Upper lobe of left lung (tissue), 6 donors: ENCODE results near the gene IDNK. TPM values are rescaled to one million over a fixed set of nuclear protein-coding genes. Genes with fewer than 3 reads are reported as not detected.

Source experiments
- ATAC-seq, 2 donors: fragments of 200-7000 bp; cut with Tn5 transposase; one replicate each; pipeline ENCODE4 v1.9.1; 2022; ENCODE audit warnings: mild to moderate bottlenecking in 2 of 2, moderate library complexity in 2 of 2; ENCODE audit not compliant: low FRiP score in 2 of 2
- DNase-seq, 2 donors: peaks; one replicate each; pipeline ENCODE4 v3.0.0-alpha.2; 2019 to 2020
- H3K27ac ChIP-seq, 4 donors: fragments of 200-600 bp; sonication (generic); one replicate each; pipeline ENCODE4 v1.5.1; 2016 to 2019
- H3K27me3 ChIP-seq, 4 donors: fragments of 200-600 bp; sonication (generic); one replicate each; pipeline ENCODE4 v1.5.1; 2017 to 2019
- H3K36me3 ChIP-seq, 4 donors: fragments of 200-600 bp; sonication (generic); one replicate each; pipeline ENCODE4 v1.5.1; 2016 to 2019
- H3K4me1 ChIP-seq, 4 donors: fragments of 200-600 bp; sonication (generic); one replicate each; pipeline ENCODE4 v1.5.1; 2018 to 2019
- H3K4me3 ChIP-seq, 4 donors: fragments of 200-600 bp; sonication (generic); one replicate each; pipeline ENCODE4 v1.5.1; 2017 to 2019; ENCODE audit warnings: mild to moderate bottlenecking in 2 of 4, moderate library complexity in 1 of 4
- H3K9me3 ChIP-seq, 4 donors: fragments of 200-600 bp; sonication (generic); one replicate each; pipeline ENCODE4 v1.5.1; 2018 to 2019
- EP300 ChIP-seq, 4 donors: sonication (generic); formaldehyde crosslinking; IDR thresholded peaks; one replicate each; pipeline ENCODE4 v1.5.1; 2017; ENCODE audit warnings: antibody characterized with exemption in 4 of 4, control low read depth in 2 of 4
- POLR2A ChIP-seq, 4 donors: fragments of 450-650 bp; IDR thresholded peaks; one replicate each; pipeline ENCODE4 v1.5.1; 2016 to 2017; ENCODE audit warnings: antibody characterized with exemption in 4 of 4, mild to moderate bottlenecking in 2 of 4
- POLR2AphosphoS5 ChIP-seq, 2 donors: sonication (generic); formaldehyde crosslinking; IDR thresholded peaks; one replicate each; pipeline ENCODE4 v1.5.1; 2017; ENCODE audit warnings: antibody characterized with exemption in 2 of 2
- WGBS, 2 donors: methylation state at CpG; one replicate each; pipeline ENCODE4 v1.1.5; 2017 to 2018; 5-methylcytosine and 5-hydroxymethylcytosine counted together
- total RNA-seq, 6 donors: library from RNA; depleted of rRNA in 4 of 6; stranded (reverse); fragments of >200 nt in 4 of 6; gene quantifications; one replicate each; pipeline versions ENCODE4 v1.1.0 to v1.2.1, GENCODE V29; 2016 to 2021
- TF ChIP-seq, protein P1 (sequence below), 6 experiments: fragments of 450-650 bp in 4 of 6; fragments of 200-600 bp in 2 of 6; sonication (generic) in 2 of 6; IDR thresholded peaks; one replicate each; pipeline ENCODE4 v1.5.1; 2016 to 2019; ENCODE audit warnings: antibody characterized with exemption in 6 of 6
- donor health status: DM: no; HTN: no; CAD: no; lungs with moderate emphysema.
- donor health status: DM: no; HTN: yes; CAD: no; lungs with severe emphysema.

Gene IDNK
- total RNA-seq, 6 donors from 2014 or later = 2.3 to 13.7 (median 5.1) TPM

DNA sequence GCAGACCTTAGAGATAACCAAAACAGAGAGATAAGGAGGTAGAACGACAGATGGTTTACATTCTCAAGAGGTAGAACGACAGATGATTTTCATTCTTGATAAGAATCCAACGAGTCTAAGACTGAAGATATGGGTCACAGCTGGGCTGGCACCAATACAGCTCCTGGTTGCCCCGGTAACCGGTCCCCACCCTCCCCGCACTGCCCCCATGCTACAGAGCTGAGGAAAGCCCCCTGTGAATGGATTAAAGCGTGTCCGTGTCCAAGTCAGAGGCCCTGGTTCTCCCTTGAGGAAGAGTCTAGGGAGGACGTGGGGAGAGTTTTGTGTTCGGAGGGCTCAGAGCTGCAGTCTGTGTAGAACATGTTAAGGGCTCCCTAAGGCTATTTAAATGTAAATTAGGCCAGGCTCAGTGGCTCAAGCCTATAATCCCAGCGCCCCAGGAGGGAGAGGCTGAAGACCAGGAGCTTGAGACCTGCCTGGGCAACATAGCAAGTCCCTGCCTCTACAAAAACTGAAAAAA is 8.1 kb downstream of the IDNK start:
- TF ChIP-seq EP300 (IDR thresholded peaks at IDR 0.05) (no peak), POLR2AphosphoS5 (IDR thresholded peaks at IDR 0.05) (no peak), POLR2A (IDR thresholded peaks at IDR 0.05) (no peak)
- TF ChIP-seq, protein P1, sequence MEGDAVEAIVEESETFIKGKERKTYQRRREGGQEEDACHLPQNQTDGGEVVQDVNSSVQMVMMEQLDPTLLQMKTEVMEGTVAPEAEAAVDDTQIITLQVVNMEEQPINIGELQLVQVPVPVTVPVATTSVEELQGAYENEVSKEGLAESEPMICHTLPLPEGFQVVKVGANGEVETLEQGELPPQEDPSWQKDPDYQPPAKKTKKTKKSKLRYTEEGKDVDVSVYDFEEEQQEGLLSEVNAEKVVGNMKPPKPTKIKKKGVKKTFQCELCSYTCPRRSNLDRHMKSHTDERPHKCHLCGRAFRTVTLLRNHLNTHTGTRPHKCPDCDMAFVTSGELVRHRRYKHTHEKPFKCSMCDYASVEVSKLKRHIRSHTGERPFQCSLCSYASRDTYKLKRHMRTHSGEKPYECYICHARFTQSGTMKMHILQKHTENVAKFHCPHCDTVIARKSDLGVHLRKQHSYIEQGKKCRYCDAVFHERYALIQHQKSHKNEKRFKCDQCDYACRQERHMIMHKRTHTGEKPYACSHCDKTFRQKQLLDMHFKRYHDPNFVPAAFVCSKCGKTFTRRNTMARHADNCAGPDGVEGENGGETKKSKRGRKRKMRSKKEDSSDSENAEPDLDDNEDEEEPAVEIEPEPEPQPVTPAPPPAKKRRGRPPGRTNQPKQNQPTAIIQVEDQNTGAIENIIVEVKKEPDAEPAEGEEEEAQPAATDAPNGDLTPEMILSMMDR (IDR thresholded peaks at IDR 0.05) = no peak
- no peaks in the 10 kb centered on the region for H3K9me3 ChIP-seq
- no peak overlapping the region for H3K4me3 ChIP-seq
- H3K27ac ChIP-seq = no peak overlapping the region
- DNase-seq (no peak), ATAC-seq (no peak)
- H3K36me3 ChIP-seq = peaks cover 0 to 15% (median 3%) of the 10 kb centered on the region in 4 donors
- no peaks in the 10 kb centered on the region for H3K4me1 ChIP-seq
- no peaks in the 10 kb centered on the region for H3K27me3 ChIP-seq
- 53 to 61% methylated on average over 11 of the region's 11 CpGs for WGBS, 2 donors

DNA sequence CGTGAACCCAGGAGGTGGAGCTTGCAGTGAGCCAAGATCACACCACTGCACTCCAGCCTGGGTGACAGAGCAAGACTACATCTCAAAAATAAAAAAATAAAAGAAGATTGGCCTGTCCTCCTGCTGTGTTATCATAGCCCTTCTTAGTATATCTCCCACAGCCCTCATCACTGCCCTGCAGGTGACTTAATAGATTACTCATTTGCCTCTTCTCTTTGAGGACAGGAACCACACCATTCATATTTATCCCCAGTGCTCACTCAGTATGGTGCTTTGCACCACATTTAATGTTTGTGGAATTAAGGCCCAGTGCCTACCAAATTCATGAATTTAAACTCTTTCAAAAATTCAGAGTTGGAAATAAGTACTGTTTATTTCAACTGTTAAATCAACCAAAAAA is 10.3 kb downstream of the IDNK start:
- no peak for ATAC-seq
- Histone ChIP-seq H3K9me3 (no peaks in the 10 kb centered on the region), H3K4me1 (no peaks in the 10 kb centered on the region), H3K36me3 (peaks cover 0 to 11% (median 0%) of the 10 kb centered on the region in 4 donors), H3K27ac (no peak overlapping the region), H3K4me3 (no peak overlapping the region), H3K27me3 (no peaks in the 10 kb centered on the region)
- 94 to 100% methylated on average over 1 of the region's 1 CpG for WGBS, 2 donors
- no peak for TF ChIP-seq POLR2AphosphoS5 (IDR thresholded peaks at IDR 0.05)
- no peak for DNase-seq

DNA sequence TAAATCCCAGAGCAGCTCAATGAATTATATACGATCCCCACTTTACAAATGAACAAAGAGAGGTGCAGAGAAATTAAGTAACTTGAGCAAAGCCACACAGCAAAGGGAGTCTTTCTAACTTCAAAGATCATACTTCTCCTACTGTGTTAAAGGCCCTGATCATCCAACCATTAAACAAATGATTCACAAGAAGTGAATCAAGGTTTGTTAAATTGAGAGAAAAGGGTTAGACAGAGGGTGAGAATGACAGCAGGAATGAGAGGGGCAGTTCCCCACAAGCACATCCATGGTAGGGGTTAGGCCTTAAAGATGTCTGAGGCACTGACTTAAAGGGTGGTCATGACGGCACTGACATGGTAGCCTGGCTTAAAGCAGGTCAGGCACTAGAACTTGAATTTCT is 10.7 kb downstream of the IDNK start:
- TF ChIP-seq, protein P1 (IDR thresholded peaks at IDR 0.05) = no peak
- TF ChIP-seq POLR2A (IDR thresholded peaks at IDR 0.05) = no peak
- TF ChIP-seq POLR2AphosphoS5 (IDR thresholded peaks at IDR 0.05) = no peak
- TF ChIP-seq EP300 (IDR thresholded peaks at IDR 0.05) = no peak
- Histone ChIP-seq H3K4me3 (no peak overlapping the region), H3K9me3 (no peaks in the 10 kb centered on the region), H3K36me3 (peaks cover 0 to 10% (median 0%) of the 10 kb centered on the region in 4 donors), H3K4me1 (no peaks in the 10 kb centered on the region), H3K27me3 (no peaks in the 10 kb centered on the region), H3K27ac (no peak overlapping the region)
- no peak for DNase-seq
- 98 to 99% methylated on average over 2 of the region's 2 CpGs for WGBS, 2 donors
- no peak for ATAC-seq

DNA sequence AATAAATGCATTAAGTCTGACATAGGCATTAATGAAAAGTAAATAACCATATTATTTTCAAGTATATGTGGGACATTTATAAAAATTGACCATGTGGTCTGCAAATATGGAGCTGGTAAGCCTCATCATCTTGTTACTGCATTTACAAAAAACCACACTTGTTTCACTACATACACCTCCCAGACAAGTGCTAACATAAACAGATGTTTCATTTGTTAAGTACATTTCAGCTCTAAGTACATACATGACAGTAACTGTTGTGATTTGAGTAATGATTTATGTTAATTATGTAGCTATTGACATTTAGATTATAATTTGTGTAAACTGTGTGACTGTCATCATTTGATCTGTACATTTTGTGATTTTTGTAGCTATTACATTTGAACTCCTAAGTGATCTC is 13.9 kb downstream of the IDNK start:
- TF ChIP-seq POLR2AphosphoS5 (IDR thresholded peaks at IDR 0.05) (no peak), POLR2A (IDR thresholded peaks at IDR 0.05) (no peak), EP300 (IDR thresholded peaks at IDR 0.05) (no peak)
- TF ChIP-seq, protein P1 (IDR thresholded peaks at IDR 0.05) = no peak
- DNase-seq (no peak), ATAC-seq (no peak)
- Histone ChIP-seq H3K9me3 (no peaks in the 10 kb centered on the region), H3K27ac (no peak overlapping the region), H3K27me3 (no peaks in the 10 kb centered on the region), H3K4me1 (no peaks in the 10 kb centered on the region), H3K36me3 (peaks cover 0 to 3% (median 0%) of the 10 kb centered on the region in 4 donors), H3K4me3 (no peak overlapping the region)

DNA sequence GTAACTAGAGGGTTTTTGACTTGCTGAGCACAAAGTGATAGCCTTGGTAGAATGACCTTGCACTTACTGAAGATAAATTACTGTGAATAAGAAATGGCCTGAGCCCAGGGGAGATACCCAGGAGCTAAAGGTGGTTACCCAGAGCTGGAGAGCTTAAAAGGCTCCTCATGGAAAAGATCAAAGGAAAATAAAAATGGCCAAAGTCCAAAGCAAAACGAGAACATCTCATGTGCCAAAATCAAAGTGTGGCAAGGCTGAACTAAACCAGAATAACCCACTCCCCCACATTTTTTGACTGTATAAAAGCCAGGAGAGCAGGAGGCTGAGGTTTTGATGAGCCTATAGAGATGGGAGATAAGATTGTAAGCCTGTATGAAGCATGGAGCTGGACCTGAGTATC is 14.4 kb downstream of the IDNK start:
- Histone ChIP-seq H3K27me3 (no peaks in the 10 kb centered on the region), H3K9me3 (no peaks in the 10 kb centered on the region), H3K4me3 (no peak overlapping the region), H3K27ac (no peak overlapping the region), H3K36me3 (peaks cover 0 to 3% (median 0%) of the 10 kb centered on the region in 4 donors), H3K4me1 (no peaks in the 10 kb centered on the region)
- ATAC-seq (no peak), DNase-seq (no peak)
- WGBS, 2 donors = 63 to 71% methylated on average over 1 of the region's 1 CpG
- TF ChIP-seq, protein P1 (IDR thresholded peaks at IDR 0.05) = no peak
- TF ChIP-seq POLR2A (IDR thresholded peaks at IDR 0.05) (no peak), POLR2AphosphoS5 (IDR thresholded peaks at IDR 0.05) (no peak), EP300 (IDR thresholded peaks at IDR 0.05) (no peak)
